Loucy (cell line): ENCODE results near the gene HSH2D.

Experiments
- H2AFZ ChIP-seq: fragments of 200-600 bp; sonication (generic); 2 replicates; pipeline ENCODE4 v1.6.0; 2016; ENCODE audit warnings: antibody characterized with exemption, mild to moderate bottlenecking, low read length, moderate library complexity
- H3F3A ChIP-seq: fragments of 200-600 bp; 2 replicates; pipeline ENCODE4 v1.6.0; 2016; ENCODE audit warnings: antibody characterized with exemption, low read depth, mild to moderate bottlenecking
- H3K27me3 ChIP-seq: fragments of 200-600 bp; sonication (generic); 2 replicates; pipeline ENCODE4 v1.6.1; 2014; ENCODE audit warnings: low read length, mild to moderate bottlenecking; ENCODE audit not compliant: insufficient read depth, poor library complexity, severe bottlenecking
- H3K36me3 ChIP-seq: fragments of 200-600 bp; sonication (generic); 2 replicates; pipeline ENCODE4 v1.6.1; 2016; ENCODE audit warnings: low read length; ENCODE audit not compliant: insufficient read depth
- H3K4me1 ChIP-seq: fragments of 200-600 bp; sonication (generic); 2 replicates; pipeline ENCODE4 v1.5.1; 2014; ENCODE audit warnings: low read length, mild to moderate bottlenecking; ENCODE audit not compliant: insufficient read depth, poor library complexity, severe bottlenecking
- H3K4me2 ChIP-seq: fragments of 200-600 bp; sonication (generic); 2 replicates; pipeline ENCODE4 v1.6.0; 2014; ENCODE audit warnings: antibody characterized with exemption, low read length, low read depth, mild to moderate bottlenecking; ENCODE audit not compliant: poor library complexity, severe bottlenecking
- H3K4me3 ChIP-seq: fragments of 200-600 bp; sonication (generic); 2 replicates; pipeline ENCODE4 v1.5.1; 2014; ENCODE audit warnings: low read length, mild to moderate bottlenecking, mixed read lengths; ENCODE audit not compliant: poor library complexity, severe bottlenecking
- H3K79me2 ChIP-seq: fragments of 200-600 bp; sonication (generic); 2 replicates; pipeline ENCODE4 v1.6.1; 2014; ENCODE audit warnings: low read length; ENCODE audit not compliant: insufficient read depth
- H3K9ac ChIP-seq: fragments of 200-600 bp; sonication (generic); 2 replicates; pipeline ENCODE4 v1.6.0; 2014; ENCODE audit warnings: mild to moderate bottlenecking, low read depth, low read length, moderate library complexity; ENCODE audit not compliant: poor library complexity, severe bottlenecking
- H3K9me2 ChIP-seq: fragments of 200-600 bp; sonication (generic); replicated peaks from 2 replicates; pipeline ENCODE4 v1.6.1; 2016; ENCODE audit warnings: low read depth, low read length, mixed read lengths
- H3K9me3 ChIP-seq: fragments of 200-600 bp; sonication (generic); 2 replicates; pipeline ENCODE4 v1.6.1; 2014; ENCODE audit warnings: mild to moderate bottlenecking, antibody characterized with exemption, low read length, low read depth; ENCODE audit not compliant: insufficient read depth
- H4K20me1 ChIP-seq: fragments of 200-600 bp; sonication (generic); 2 replicates; pipeline ENCODE4 v1.6.0; 2014; ENCODE audit warnings: antibody characterized with exemption, low read length, mild to moderate bottlenecking; ENCODE audit not compliant: insufficient read depth, poor library complexity, severe bottlenecking
- EZH2phosphoT487 ChIP-seq: fragments of 200-600 bp; IDR thresholded peaks from 2 replicates; pipeline ENCODE4 v1.6.1; 2018; ENCODE audit warnings: antibody characterized with exemption, mild to moderate bottlenecking, moderate library complexity, borderline replicate concordance
- TF ChIP-seq, protein P1 (sequence below): fragments of 200-600 bp; sonication (generic); conservative IDR thresholded peaks from 2 replicates; pipeline ENCODE4 v1.5.1; 2014; ENCODE audit warnings: mild to moderate bottlenecking, antibody characterized with exemption, low read length

Gene HSH2D

DNA sequence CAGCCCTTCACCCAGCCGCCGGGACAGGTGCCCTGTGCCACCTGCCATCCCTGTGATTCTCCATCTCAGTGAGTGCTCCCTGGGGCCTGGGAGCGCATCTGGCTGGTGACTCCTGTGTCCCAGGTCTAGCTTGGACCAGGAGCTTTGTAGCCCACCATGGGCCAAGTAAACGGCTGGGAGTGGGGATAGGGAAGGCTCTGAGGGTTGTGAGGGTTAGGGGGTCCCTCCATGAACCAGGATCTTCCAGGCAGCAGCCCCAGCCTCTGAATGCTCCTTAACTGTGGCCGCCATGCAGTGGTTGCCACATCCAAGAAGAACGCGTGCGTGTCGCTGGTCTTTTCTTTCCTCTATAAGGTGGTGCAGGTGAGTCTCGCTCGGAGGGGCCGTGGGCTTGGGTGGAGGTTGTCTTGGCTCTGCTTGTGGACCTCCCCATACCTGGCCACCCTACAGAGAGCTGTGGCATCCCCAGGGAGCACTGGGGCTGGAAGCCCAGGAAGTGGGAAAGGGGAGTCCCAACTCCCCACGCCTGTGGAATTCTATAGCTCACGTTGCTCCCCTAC, 62.6 kb downstream of the HSH2D start:
- H4K20me1 ChIP-seq: no peaks in the 10 kb centered on the region
- H3F3A ChIP-seq: no peaks in the 10 kb centered on the region
- H3K4me1 ChIP-seq: no peaks in the 10 kb centered on the region
- H3K9me2 ChIP-seq: no peaks in the 10 kb centered on the region
- peaks cover 19% of the 10 kb centered on the region; the same call in 1 of the 2 replicates for H3K79me2 ChIP-seq
- no peak overlapping the region for H3K4me2 ChIP-seq
- H3K4me3 ChIP-seq: no peak overlapping the region
- no peaks in the 10 kb centered on the region for H3K9me3 ChIP-seq
- H3K27me3 ChIP-seq: no peaks in the 10 kb centered on the region
- no peak overlapping the region for H2AFZ ChIP-seq
- H3K9ac ChIP-seq: no peak overlapping the region
- no peak for TF ChIP-seq EZH2phosphoT487
- TF ChIP-seq, protein P1, sequence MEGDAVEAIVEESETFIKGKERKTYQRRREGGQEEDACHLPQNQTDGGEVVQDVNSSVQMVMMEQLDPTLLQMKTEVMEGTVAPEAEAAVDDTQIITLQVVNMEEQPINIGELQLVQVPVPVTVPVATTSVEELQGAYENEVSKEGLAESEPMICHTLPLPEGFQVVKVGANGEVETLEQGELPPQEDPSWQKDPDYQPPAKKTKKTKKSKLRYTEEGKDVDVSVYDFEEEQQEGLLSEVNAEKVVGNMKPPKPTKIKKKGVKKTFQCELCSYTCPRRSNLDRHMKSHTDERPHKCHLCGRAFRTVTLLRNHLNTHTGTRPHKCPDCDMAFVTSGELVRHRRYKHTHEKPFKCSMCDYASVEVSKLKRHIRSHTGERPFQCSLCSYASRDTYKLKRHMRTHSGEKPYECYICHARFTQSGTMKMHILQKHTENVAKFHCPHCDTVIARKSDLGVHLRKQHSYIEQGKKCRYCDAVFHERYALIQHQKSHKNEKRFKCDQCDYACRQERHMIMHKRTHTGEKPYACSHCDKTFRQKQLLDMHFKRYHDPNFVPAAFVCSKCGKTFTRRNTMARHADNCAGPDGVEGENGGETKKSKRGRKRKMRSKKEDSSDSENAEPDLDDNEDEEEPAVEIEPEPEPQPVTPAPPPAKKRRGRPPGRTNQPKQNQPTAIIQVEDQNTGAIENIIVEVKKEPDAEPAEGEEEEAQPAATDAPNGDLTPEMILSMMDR: no peak
- peaks cover 31% of the 10 kb centered on the region; the same call in 1 of the 2 replicates for H3K36me3 ChIP-seq

DNA sequence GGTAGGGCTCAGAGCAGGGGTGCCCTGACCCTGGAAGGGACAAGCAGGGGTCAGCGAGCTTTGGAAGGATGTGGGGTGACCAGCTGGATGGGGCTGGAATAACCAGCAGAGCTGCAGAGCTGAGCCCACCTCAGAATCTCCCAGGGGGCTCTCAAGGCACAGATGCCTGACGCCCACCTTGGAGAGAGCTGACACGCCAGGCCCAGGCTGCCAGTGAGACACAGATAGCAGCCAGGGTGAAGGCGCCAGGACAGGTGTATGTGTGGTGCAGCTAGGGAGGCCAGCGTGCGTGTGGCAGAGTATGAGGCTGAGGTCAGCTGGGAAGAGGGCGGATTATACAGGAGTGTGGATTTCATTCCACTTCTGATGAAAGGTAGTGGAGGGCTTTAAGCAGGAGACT, 63.2 kb downstream of the HSH2D start:
- H3F3A ChIP-seq: no peaks in the 10 kb centered on the region
- H3K9me3 ChIP-seq: no peaks in the 10 kb centered on the region
- no peak overlapping the region for H3K4me3 ChIP-seq
- peaks cover 18% of the 10 kb centered on the region; the same call in 1 of the 2 replicates for H3K79me2 ChIP-seq
- H3K9me2 ChIP-seq: no peaks in the 10 kb centered on the region
- H3K36me3 ChIP-seq: peaks cover 31% of the 10 kb centered on the region; the same call in 1 of the 2 replicates
- TF ChIP-seq EZH2phosphoT487: no peak
- TF ChIP-seq, protein P1: no peak
- no peak overlapping the region for H3K9ac ChIP-seq
- H3K4me2 ChIP-seq: no peak overlapping the region
- no peaks in the 10 kb centered on the region for H4K20me1 ChIP-seq
- H3K27me3 ChIP-seq: no peaks in the 10 kb centered on the region
- H2AFZ ChIP-seq: no peak overlapping the region
- no peaks in the 10 kb centered on the region for H3K4me1 ChIP-seq

GRCh38 chr19:16207063-16207462, 63.6 kb downstream of the HSH2D start:
- no peak overlapping the region for H2AFZ ChIP-seq
- no peaks in the 10 kb centered on the region for H3K27me3 ChIP-seq
- no peaks in the 10 kb centered on the region for H3K9me2 ChIP-seq
- TF ChIP-seq, protein P1: no peak
- no peak for TF ChIP-seq EZH2phosphoT487
- no peak overlapping the region for H3K4me2 ChIP-seq
- H3K4me3 ChIP-seq: no peak overlapping the region
- H3F3A ChIP-seq: no peaks in the 10 kb centered on the region
- H4K20me1 ChIP-seq: no peaks in the 10 kb centered on the region
- peaks cover 13% of the 10 kb centered on the region; the same call in 1 of the 2 replicates for H3K79me2 ChIP-seq
- no peak overlapping the region for H3K9ac ChIP-seq
- H3K9me3 ChIP-seq: no peaks in the 10 kb centered on the region
- H3K4me1 ChIP-seq: peaks cover under 1% of the 10 kb centered on the region
- H3K36me3 ChIP-seq: peaks cover 29% of the 10 kb centered on the region; the same call in 1 of the 2 replicates
